Fibroblast of lung (primary cell): ENCODE measurements around the gene QPCTL. TPM values are rescaled to one million over a fixed set of nuclear protein-coding genes. Genes with fewer than 3 reads are reported as not detected.

ENCODE experiments used
- DNase-seq, 2 donors: peaks; one replicate each; pipeline versions ENCODE4 v3.0.0 to v3.0.0-alpha.2; 2010; ENCODE audit warnings: low read depth in 2 of 2
- H2AFZ ChIP-seq: 2 replicates; pipeline ENCODE4 v1.5.1; 2012; ENCODE audit warnings: low read length, control low read depth, inconsistent platforms
- H3K27ac ChIP-seq: 2 replicates; pipeline ENCODE4 v1.5.1; 2011; ENCODE audit warnings: low read length, control low read depth; ENCODE audit not compliant: insufficient read depth
- H3K27me3 ChIP-seq: 2 replicates; pipeline ENCODE4 v1.5.1; 2011; ENCODE audit warnings: mild to moderate bottlenecking, low read length; ENCODE audit not compliant: control insufficient read depth, insufficient read depth
- H3K36me3 ChIP-seq: 2 replicates; pipeline ENCODE4 v1.5.1; 2011; ENCODE audit warnings: low read length; ENCODE audit not compliant: control insufficient read depth, insufficient read depth
- H3K4me1 ChIP-seq: 2 replicates; pipeline ENCODE4 v1.5.1; 2011; ENCODE audit warnings: low read length; ENCODE audit not compliant: control insufficient read depth, insufficient read depth; ENCODE audit errors: extremely low read depth
- H3K4me2 ChIP-seq: 2 replicates; pipeline ENCODE4 v1.5.1; 2011; ENCODE audit warnings: low read length, control low read depth; ENCODE audit not compliant: insufficient read depth; ENCODE audit errors: extremely low read depth
- H3K4me3 ChIP-seq, 4 experiments: fragments of 200-600 bp in 1 of 4; sonication (generic) in 1 of 4; replicated peaks in 1 of 4; 2 replicates each; pipeline ENCODE4 v1.5.1; 2011 to 2016; ENCODE audit warnings: low read length in 4 of 4, low read depth in 3 of 4, mild to moderate bottlenecking in 3 of 4, control low read depth in 2 of 4, inconsistent platforms in 1 of 4, mixed read lengths in 1 of 4; ENCODE audit not compliant: insufficient read depth in 1 of 4; ENCODE audit errors: control extremely low read depth in 1 of 4
- H3K79me2 ChIP-seq: 2 replicates; pipeline ENCODE4 v1.5.1; 2012; ENCODE audit warnings: mild to moderate bottlenecking, low read length, inconsistent platforms; ENCODE audit not compliant: control insufficient read depth, insufficient read depth
- H3K9ac ChIP-seq: 2 replicates; pipeline ENCODE4 v1.5.1; 2011; ENCODE audit warnings: mild to moderate bottlenecking, low read length, control low read depth; ENCODE audit not compliant: insufficient read depth
- H3K9me3 ChIP-seq: 2 replicates; pipeline ENCODE4 v1.5.1; 2012; ENCODE audit warnings: low read depth, low read length; ENCODE audit not compliant: control insufficient read depth, insufficient read depth
- H4K20me1 ChIP-seq: 2 replicates; pipeline ENCODE4 v1.5.1; 2011; ENCODE audit warnings: low read length; ENCODE audit not compliant: control insufficient read depth, insufficient read depth; ENCODE audit errors: extremely low read depth
- EZH2 ChIP-seq: IDR thresholded peaks from 2 replicates; pipeline ENCODE4 v1.5.1; 2012; ENCODE audit warnings: low read length, control low read depth, mild to moderate bottlenecking; ENCODE audit errors: missing control alignments
- polyA plus RNA-seq, 2 donors: library from polyadenylated mRNA; depleted of rRNA in 1 of 2; stranded (reverse) in 1 of 2; unstranded in 1 of 2; fragments of >200 nt; gene quantifications; 2 replicates each; pipeline ENCODE4 v1.2.1, GENCODE V29; 2011 to 2012; ENCODE audit warnings: missing spikeins in 1 of 2
- total RNA-seq: library from RNA; depleted of rRNA; stranded (reverse); fragments of >200 nt; gene quantifications from 2 replicates; pipeline ENCODE4 v1.2.1, GENCODE V29; 2014
- TF ChIP-seq, protein P1 (sequence below), 2 donors: IDR thresholded peaks in 1 of 2; conservative IDR thresholded peaks in 1 of 2; 1 replicate in 1 of 2; 2 replicates in 1 of 2; pipeline ENCODE4 v1.5.1; 2011 to 2012; ENCODE audit warnings: low read length in 2 of 2, control low read depth in 1 of 2, inconsistent platforms in 1 of 2, low read depth in 1 of 2, mild to moderate bottlenecking in 1 of 2

The QPCTL gene
- total and polyA plus RNA-seq, 2 donors (not counting 1 experiment from before 2014, with no cell fraction given), result 5.8 to 9.4 TPM

DNA sequence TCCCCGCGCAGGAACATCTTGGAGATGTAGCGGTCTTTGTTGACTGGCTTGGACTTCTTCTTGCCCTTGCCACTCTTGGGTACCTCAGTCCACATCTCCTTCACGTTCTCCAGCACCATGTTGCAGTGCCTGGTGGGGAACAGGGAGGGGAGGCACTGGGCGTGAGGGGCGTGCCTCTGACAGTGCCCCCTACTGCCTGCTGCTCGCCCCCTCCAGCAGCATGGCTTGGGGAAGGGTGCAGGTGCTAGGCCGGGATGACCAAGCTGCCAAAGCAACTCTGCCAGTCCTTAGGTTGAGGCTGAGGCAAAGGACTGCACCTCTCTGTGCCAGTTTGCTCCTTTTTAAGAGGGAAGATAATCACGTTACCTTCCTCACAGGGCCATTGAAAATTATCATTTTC lies 4.9 kb upstream of the QPCTL start:
- no peak overlapping the region for H3K4me2 ChIP-seq
- no peak overlapping the region for H3K9ac ChIP-seq
- no peaks in the 10 kb centered on the region for H3K9me3 ChIP-seq
- H3K27ac ChIP-seq, result no peak overlapping the region
- no peaks in the 10 kb centered on the region for H3K4me1 ChIP-seq
- TF ChIP-seq, protein P1, sequence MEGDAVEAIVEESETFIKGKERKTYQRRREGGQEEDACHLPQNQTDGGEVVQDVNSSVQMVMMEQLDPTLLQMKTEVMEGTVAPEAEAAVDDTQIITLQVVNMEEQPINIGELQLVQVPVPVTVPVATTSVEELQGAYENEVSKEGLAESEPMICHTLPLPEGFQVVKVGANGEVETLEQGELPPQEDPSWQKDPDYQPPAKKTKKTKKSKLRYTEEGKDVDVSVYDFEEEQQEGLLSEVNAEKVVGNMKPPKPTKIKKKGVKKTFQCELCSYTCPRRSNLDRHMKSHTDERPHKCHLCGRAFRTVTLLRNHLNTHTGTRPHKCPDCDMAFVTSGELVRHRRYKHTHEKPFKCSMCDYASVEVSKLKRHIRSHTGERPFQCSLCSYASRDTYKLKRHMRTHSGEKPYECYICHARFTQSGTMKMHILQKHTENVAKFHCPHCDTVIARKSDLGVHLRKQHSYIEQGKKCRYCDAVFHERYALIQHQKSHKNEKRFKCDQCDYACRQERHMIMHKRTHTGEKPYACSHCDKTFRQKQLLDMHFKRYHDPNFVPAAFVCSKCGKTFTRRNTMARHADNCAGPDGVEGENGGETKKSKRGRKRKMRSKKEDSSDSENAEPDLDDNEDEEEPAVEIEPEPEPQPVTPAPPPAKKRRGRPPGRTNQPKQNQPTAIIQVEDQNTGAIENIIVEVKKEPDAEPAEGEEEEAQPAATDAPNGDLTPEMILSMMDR (conservative IDR thresholded peaks at IDR 0.05 in 1 of 2, IDR thresholded peaks at IDR 0.05 in 1 of 2; ENCODE audit: low read depth in 1 of 2, low read length in 2 of 2), result no peak
- no peak for TF ChIP-seq EZH2
- H2AFZ ChIP-seq, result no peak overlapping the region
- DNase-seq, result no peak
- H4K20me1 ChIP-seq, result no peaks in the 10 kb centered on the region
- H3K27me3 ChIP-seq, result no peaks in the 10 kb centered on the region
- peaks cover 14% of the 10 kb centered on the region for H3K79me2 ChIP-seq
- H3K36me3 ChIP-seq, result peaks cover 14% of the 10 kb centered on the region
- no peak overlapping the region for H3K4me3 ChIP-seq

- peak; percentile 92 to 95 for DNase-seq
- Histone ChIP-seq H3K36me3 (peaks cover 17% of the 10 kb centered on the region), H3K9me3 (no peaks in the 10 kb centered on the region), H3K4me1 (no peaks in the 10 kb centered on the region), H3K27ac (peak within 1 kb of the TSS; percentile 94), H3K4me3 (peak within 1 kb of the TSS; percentile 72 to 96 (median 86)), H2AFZ (peak within 1 kb of the TSS; percentile 86), H3K79me2 (peaks cover 14% of the 10 kb centered on the region), H4K20me1 (no peaks in the 10 kb centered on the region), H3K4me2 (peak within 1 kb of the TSS; percentile 68), H3K27me3 (no peaks in the 10 kb centered on the region), H3K9ac (peak within 1 kb of the TSS; percentile 95)
- TF ChIP-seq, protein P1 (conservative IDR thresholded peaks at IDR 0.05 in 1 of 2, IDR thresholded peaks at IDR 0.05 in 1 of 2; ENCODE audit: low read depth in 1 of 2, low read length in 2 of 2), result no peak
- TF ChIP-seq EZH2, result no peak
Observed at GRCh38 chr19:45691516-45692186, 815 bp upstream of the QPCTL start, which contains the start of gene SNRPD2. TSS of gene SNRPD2 (minus strand) at chr19:45691953. CDS start at chr19:45691888, 65 bp downstream.

- H3K4me2 ChIP-seq, result peak overlapping the region; percentile 64
- peak overlapping the region; percentile 95 for H3K9ac ChIP-seq
- no peaks in the 10 kb centered on the region for H3K9me3 ChIP-seq
- no peak for TF ChIP-seq EZH2
- TF ChIP-seq, protein P1 (conservative IDR thresholded peaks at IDR 0.05 in 1 of 2, IDR thresholded peaks at IDR 0.05 in 1 of 2; ENCODE audit: low read depth in 1 of 2, low read length in 2 of 2), result peak; percentile 81 to 88
- peaks cover 8% of the 10 kb centered on the region for H3K36me3 ChIP-seq
- DNase-seq, result peak; percentile 50 to 66
- peak overlapping the region; percentile 72 to 96 (median 86) for H3K4me3 ChIP-seq
- H3K79me2 ChIP-seq, result peaks cover 14% of the 10 kb centered on the region
- no peaks in the 10 kb centered on the region for H3K4me1 ChIP-seq
- H3K27ac ChIP-seq, result peak overlapping the region; percentile 94
- H2AFZ ChIP-seq, result peak overlapping the region; percentile 49
- no peaks in the 10 kb centered on the region for H4K20me1 ChIP-seq
- no peaks in the 10 kb centered on the region for H3K27me3 ChIP-seq
Observed at GRCh38 chr19:45693106-45693788, 781 bp downstream of the QPCTL start.
